Jurkat, Clone E6-1 (cell line): ENCODE data around the gene FUBP1.
"Not testable (repeated sequence)": the region's sequence is repeated elsewhere in the genome, so short reads cannot be mapped to it uniquely, and the experiment has no call there.

Experiments
- DNase-seq: peaks from one replicate; pipeline ENCODE4 v3.0.0-alpha.2; 2011; ENCODE audit warnings: low read depth, low spot score
- H3K4me3 ChIP-seq: 2 replicates; pipeline ENCODE4 v1.5.1; 2011; ENCODE audit warnings: mild to moderate bottlenecking, low read length, control low read depth, moderate library complexity

Gene FUBP1

DNA sequence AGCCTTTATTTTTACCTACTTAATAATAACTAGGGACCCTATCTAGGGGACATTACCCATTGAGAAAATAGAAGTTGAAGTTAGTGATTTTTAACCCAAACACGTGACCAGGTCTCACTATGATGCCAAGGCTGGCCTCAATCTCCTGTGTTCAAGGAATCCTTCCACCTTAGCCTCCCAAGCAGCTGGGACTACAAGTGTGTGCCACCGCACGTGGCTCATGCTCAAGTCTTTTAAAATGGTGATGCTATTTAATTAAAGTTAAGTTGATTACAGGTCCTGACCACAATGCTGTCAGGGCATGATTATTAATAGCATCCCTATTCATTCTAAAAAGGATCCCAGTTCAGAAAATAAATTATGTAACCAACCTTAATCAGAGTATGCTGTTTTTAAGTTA lies 25.0 kb downstream of the FUBP1 start:
- no peak for DNase-seq
- no peak overlapping the region for H3K4me3 ChIP-seq

DNA sequence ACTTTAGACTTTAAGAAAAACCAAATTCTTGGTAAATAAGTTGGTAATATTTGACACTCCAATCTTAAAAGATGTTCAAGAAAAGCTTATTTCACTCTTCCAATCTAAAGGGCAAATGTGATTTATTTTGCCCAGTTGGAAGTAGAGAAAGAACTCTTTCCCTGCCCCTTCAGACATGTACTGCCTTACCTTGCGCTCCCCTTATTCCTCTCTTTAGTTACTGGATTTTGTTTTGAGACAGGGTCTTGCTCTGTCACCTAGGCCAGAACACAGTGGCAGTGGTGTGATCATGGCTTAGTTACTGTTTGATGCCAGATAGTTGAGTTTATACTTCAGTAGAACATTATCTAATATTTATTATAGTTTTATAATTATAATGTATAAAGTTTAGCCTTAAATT lies 27.5 kb downstream of the FUBP1 start:
- H3K4me3 ChIP-seq, result no peak overlapping the region
- no peak for DNase-seq

- H3K4me3 ChIP-seq, result no peak overlapping the region
- no peak for DNase-seq
These were observed 28.0 kb downstream of the FUBP1 start for GRCh38 chr1:77950873-77951272.

DNA sequence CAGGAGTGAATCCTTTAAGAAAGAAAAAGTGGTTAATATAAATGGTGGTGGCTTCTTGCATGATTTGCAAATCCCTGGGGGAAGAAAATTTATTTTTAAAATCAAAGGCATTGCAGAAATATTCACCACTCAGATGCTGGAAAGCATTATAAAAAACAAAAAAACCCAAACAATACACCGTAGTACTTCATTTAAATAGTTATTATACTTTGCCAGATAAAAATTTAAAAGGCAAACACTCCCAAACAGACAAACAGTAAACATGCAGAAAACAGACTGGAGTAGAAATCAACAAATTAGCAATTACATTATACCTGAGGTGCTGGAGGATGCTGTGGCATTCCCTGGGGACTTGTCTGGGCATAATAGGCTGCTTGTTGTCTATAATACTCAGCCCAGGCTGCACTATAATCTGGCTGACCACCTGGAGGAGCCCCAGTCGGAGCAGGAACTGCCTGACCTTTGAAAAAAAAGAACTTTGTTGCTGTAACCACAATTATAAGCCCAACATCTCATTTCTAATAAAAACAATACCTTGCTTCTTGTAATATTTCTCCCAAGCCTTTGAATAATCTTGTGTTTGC lies 29.9 kb downstream of the FUBP1 start:
- no peak overlapping the region for H3K4me3 ChIP-seq
- no peak for DNase-seq

GRCh38 chr1:77945345-77945744 lies 33.5 kb downstream of the FUBP1 start:
- no peak for DNase-seq

GRCh38 chr1:77942400-77943140 lies 36.3 kb downstream of the FUBP1 start:
- DNase-seq, result no peak
- no peak overlapping the region for H3K4me3 ChIP-seq

More at GRCh38 chr1:77945345-77945744, 33.5 kb downstream of the FUBP1 start:
- H3K4me3 ChIP-seq, result no peak overlapping the region

GRCh38 chr1:77940921-77941570 lies 37.8 kb downstream of the FUBP1 start:
- no peak overlapping the region for H3K4me3 ChIP-seq
- no peak for DNase-seq

GRCh38 chr1:77938651-77939050 lies 40.2 kb downstream of the FUBP1 start:
- H3K4me3 ChIP-seq, result no peak overlapping the region
- no peak for DNase-seq

GRCh38 chr1:77929806-77930205 lies 49.1 kb downstream of the FUBP1 start:
- no peak for DNase-seq
- no peak overlapping the region for H3K4me3 ChIP-seq

GRCh38 chr1:77927414-77927813 lies 51.5 kb downstream of the FUBP1 start:
- H3K4me3 ChIP-seq, result no peak overlapping the region
- DNase-seq, result no peak

DNA sequence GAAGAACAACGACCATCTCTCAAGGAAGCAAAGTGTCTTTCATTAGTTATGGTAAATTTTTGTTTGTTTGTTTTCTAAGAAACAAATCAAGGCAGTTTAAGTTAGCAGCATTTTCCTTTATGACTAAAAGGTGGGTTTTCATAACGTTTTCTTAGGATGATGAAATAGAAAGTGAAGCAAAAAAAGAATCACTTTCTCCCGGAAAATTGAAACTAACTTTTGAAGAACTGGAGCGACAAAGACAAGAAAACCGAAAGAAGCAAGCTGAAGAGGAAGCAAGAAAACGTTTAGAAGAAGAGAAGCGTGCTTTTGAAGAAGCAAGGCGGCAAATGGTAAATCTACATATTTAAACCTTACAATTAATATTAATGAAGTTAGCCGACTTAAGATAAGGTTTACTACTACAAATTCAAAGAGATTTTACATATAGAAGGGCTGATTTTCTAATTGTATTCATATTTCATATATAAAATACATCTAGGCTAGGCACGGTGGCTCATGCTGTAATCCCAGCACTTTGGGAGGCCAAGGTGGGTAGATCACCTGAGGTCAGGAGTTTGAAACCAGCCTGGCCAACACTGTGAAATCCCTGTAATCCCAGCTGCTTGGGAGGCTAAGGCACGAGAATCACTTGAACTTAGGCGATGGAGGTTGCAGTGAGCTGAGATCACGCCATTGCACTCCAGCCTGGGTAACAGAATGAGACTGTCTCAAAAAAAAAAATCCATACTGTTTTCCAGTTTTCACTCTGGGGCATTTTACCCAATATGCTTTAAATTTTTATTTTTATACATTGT lies 52.1 kb downstream of the FUBP1 start:
- H3K4me3 ChIP-seq, result peak overlapping the region; percentile 22
- DNase-seq, result peak; percentile 12

DNA sequence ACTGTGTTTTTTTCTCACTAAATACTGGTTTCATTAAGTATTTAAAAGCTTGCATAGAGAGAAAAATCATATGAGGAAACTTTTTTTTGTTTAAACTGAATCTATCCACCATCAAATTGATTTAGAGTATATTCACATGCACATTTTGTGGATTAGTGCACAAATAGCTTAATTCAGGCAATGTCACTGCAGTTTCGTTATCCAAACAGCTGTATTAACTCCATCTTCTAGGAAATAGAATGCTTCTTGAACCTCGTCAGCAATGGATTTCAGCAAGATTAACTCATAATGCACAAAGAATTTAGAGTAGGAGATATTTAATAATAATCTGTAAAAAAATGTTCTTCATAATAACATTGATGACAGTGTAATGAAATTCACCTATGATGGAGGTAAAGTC lies 52.9 kb downstream of the FUBP1 start:
- H3K4me3 ChIP-seq, result no peak overlapping the region
- DNase-seq, result no peak

DNA sequence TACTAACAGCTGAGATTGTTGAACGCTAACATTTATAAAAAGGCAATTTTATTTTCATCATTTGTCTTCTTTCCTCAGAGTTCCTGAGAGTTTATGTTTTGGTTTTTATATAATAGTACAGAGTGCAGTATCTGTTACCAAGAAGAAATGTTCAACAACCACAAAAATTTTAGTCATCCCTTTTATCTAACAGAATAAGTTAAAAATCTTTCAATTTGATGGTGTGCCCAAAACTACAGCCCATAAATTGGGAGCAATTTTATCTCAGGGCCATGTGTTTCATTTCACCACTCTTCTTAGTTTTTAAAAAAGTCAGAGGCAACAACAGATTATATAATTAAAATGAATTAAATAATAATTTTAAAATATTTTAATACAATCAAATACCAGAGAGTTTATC lies 53.4 kb downstream of the FUBP1 start:
- no peak for DNase-seq
- no peak overlapping the region for H3K4me3 ChIP-seq

GRCh38 chr1:77918918-77919317 lies 60.0 kb downstream of the FUBP1 start:
- not testable (repeated sequence) for DNase-seq, H3K4me3 ChIP-seq

DNA sequence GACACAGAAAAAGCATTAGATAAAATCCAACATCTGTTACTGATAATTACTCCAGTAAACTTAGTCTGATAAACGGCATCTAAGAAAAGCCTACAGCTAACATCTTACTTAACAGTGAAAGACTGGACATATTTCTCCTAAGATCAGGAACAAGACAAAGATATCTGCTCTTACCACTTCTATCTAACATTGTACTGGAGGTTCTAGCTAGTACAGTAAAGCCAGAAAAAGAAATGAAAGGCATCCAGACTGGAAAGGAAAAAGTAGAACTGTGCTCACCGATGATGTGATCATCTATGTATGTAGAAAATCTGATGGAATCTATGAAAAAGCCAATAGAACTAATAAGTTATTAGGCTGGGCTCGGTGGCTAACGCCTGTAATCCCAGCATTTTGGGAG lies 68.8 kb downstream of the FUBP1 start:
- H3K4me3 ChIP-seq, result no peak overlapping the region
- DNase-seq, result no peak

- no peak for DNase-seq
- H3K4me3 ChIP-seq, result no peak overlapping the region
These were observed 72.2 kb downstream of the FUBP1 start for GRCh38 chr1:77906624-77907023.

GRCh38 chr1:77906019-77906545 lies 72.8 kb downstream of the FUBP1 start:
- no peak overlapping the region for H3K4me3 ChIP-seq
- no peak for DNase-seq

DNA sequence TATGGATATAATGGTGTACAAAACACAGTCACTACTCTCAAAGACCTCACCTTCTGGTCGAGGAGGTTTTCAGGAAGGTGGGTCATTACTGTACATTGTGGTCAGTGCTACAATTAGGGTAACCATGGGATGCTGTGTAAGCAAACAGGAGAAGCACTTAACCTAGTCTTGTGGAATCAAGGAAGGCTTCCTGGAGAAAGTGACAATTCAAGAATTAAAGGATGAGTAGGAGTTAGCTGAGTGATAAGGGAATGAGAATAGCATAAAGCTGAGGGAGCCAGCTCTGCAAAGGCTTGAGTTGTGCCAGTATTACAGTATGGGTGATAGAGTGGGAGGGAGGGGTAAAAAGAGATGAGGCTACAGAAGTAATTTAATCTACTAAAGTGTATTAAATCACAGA lies 73.3 kb downstream of the FUBP1 start:
- H3K4me3 ChIP-seq, result no peak overlapping the region
- DNase-seq, result no peak

DNA sequence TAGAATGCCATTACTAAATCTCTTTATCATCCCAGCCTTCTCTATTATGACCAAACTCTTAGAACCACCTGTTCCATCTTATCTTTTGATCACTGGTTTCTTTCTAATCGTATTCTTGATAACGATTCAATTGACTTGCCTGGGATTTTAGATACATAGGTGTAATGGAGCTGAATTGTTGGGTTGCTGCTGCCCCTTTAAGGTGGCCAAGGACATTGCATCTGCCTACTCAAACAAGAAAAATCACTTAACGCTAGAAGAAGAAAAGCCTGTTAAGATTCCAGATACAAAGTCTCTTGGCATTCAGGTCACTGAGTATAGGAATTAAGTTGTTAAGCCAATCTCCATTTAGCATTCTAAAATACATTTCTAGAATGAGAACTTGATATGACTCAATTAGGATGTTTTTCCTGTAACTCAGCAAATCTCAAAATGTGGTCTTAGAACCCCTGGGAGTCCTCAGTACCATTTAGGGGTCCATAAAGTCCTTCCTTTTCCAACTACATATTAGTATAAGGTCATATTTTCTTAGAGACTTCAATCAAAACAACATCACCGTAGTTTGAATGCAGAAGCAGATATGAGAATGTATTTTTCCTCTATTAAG lies 78.1 kb downstream of the FUBP1 start:
- H3K4me3 ChIP-seq, result no peak overlapping the region
- DNase-seq, result peak; percentile 54
